IMR-90 (cell line): ENCODE results near the gene INPP5A. TPM values are rescaled to one million over a fixed set of nuclear protein-coding genes. Genes with fewer than 3 reads are reported as not detected.
A peak's percentile ranks its signal among the peaks of the same experiment; 100 is the strongest.

Experiments used
- ATAC-seq: fragments of 200-7000 bp; cut with Tn5 transposase; 2 replicates; pipeline ENCODE4 v1.9.1; 2020; ENCODE audit warnings: low read depth, mild to moderate bottlenecking, moderate library complexity
- BruUV-seq: library from RNA; stranded (reverse); fragments of 400-500 nt; replicated peaks from 2 replicates; lab custom pipeline; 2021; lab: Mats Ljungman, UMichigan
- CTCF ChIA-PET: fragments of 300-600 bp; formaldehyde crosslinking; extraction: SDS; loops from one replicate; lab custom pipeline; 2021; ENCODE audit warnings: antibody characterized with exemption; lab: Yijun Ruan, JAX
- POLR2A ChIA-PET: fragments of 300-600 bp; sonication (Branson Sonifier 250); formaldehyde crosslinking; loops from one replicate; lab custom pipeline; 2022; ENCODE audit warnings: antibody characterized with exemption; ENCODE audit not compliant: unreplicated experiment; lab: Charles Lee
- DNase-seq: peaks from one replicate; pipeline ENCODE4 v3.0.0; 2013
- H2AFZ ChIP-seq: replicated peaks from 2 replicates; pipeline ENCODE3; 2013; ENCODE audit warnings: low read length, mild to moderate bottlenecking; ENCODE audit not compliant: poor library complexity
- H2AK5ac ChIP-seq: 2 replicates; pipeline ENCODE4 v1.6.1; 2013; ENCODE audit warnings: low read depth, low read length, inconsistent platforms
- H2AK9ac ChIP-seq: replicated peaks from 2 replicates; pipeline ENCODE3; 2013; ENCODE audit warnings: mild to moderate bottlenecking, low read depth, low read length, moderate library complexity; ENCODE audit not compliant: poor library complexity
- H2BK120ac ChIP-seq: 2 replicates; pipeline ENCODE4 v1.6.1; 2013; ENCODE audit warnings: low read depth, low read length, inconsistent platforms
- H2BK15ac ChIP-seq: 3 replicates; pipeline ENCODE4 v1.6.1; 2013; ENCODE audit warnings: low read depth, low read length, inconsistent platforms
- H2BK20ac ChIP-seq: 2 replicates; pipeline ENCODE4 v1.6.1; 2013; ENCODE audit warnings: low read depth, mild to moderate bottlenecking, inconsistent platforms, low read length, moderate library complexity
- H2BK5ac ChIP-seq: 2 replicates; pipeline ENCODE4 v1.6.1; 2013; ENCODE audit warnings: mild to moderate bottlenecking, low read depth, low read length, inconsistent platforms; ENCODE audit not compliant: poor library complexity, severe bottlenecking
- H3K14ac ChIP-seq: replicated peaks from 2 replicates; pipeline ENCODE4 v1.6.1; 2013; ENCODE audit warnings: low read depth, low read length, inconsistent platforms
- H3K18ac ChIP-seq: 2 replicates; pipeline ENCODE4 v1.6.1; 2013; ENCODE audit warnings: low read depth, low read length, control low read depth
- H3K23ac ChIP-seq: 2 replicates; pipeline ENCODE4 v1.6.1; 2013; ENCODE audit warnings: low read depth, low read length, inconsistent platforms
- H3K27ac ChIP-seq: 2 replicates; pipeline ENCODE4 v1.5.1; 2013; ENCODE audit warnings: mild to moderate bottlenecking, control low read depth, low read length; ENCODE audit not compliant: insufficient read depth
- H3K27me3 ChIP-seq: 2 replicates; pipeline ENCODE4 v1.6.1; 2013; ENCODE audit warnings: low read length; ENCODE audit not compliant: control insufficient read depth, insufficient read depth
- H3K36me3 ChIP-seq: 2 replicates; pipeline ENCODE4 v1.6.1; 2013; ENCODE audit warnings: low read length, mixed read lengths; ENCODE audit not compliant: control insufficient read depth, insufficient read depth
- H3K4ac ChIP-seq: 2 replicates; pipeline ENCODE4 v1.6.1; 2013; ENCODE audit warnings: low read depth, low read length, inconsistent platforms
- H3K4me1 ChIP-seq: 2 replicates; pipeline ENCODE4 v1.6.1; 2013; ENCODE audit warnings: low read length, mixed read lengths; ENCODE audit not compliant: control insufficient read depth, insufficient read depth
- H3K4me2 ChIP-seq: 2 replicates; pipeline ENCODE4 v1.6.1; 2013; ENCODE audit warnings: low read depth, mild to moderate bottlenecking, control low read depth, low read length, moderate library complexity
- H3K4me3 ChIP-seq: 2 replicates; pipeline ENCODE4 v1.5.1; 2013; ENCODE audit warnings: low read depth, mild to moderate bottlenecking, control low read depth, low read length, moderate library complexity; ENCODE audit not compliant: insufficient read depth
- H3K56ac ChIP-seq: 2 replicates; pipeline ENCODE4 v1.6.1; 2013; ENCODE audit warnings: low read length, inconsistent platforms; ENCODE audit not compliant: insufficient read depth; ENCODE audit errors: extremely low read depth
- H3K79me1 ChIP-seq, 2 experiments: 2 replicates each; pipeline ENCODE4 v1.6.1; 2013; ENCODE audit warnings: low read length in 2 of 2, inconsistent platforms in 1 of 2, low read depth in 1 of 2
- H3K9ac ChIP-seq: 2 replicates; pipeline ENCODE4 v1.6.1; 2013; ENCODE audit warnings: low read depth, low read length, control low read depth
- H3K9me1 ChIP-seq: 2 replicates; pipeline ENCODE4 v1.6.1; 2013; ENCODE audit warnings: low read length, inconsistent platforms; ENCODE audit not compliant: insufficient read depth
- H3K9me3 ChIP-seq: 2 replicates; pipeline ENCODE4 v1.6.1; 2013; ENCODE audit warnings: low read length; ENCODE audit not compliant: control insufficient read depth, insufficient read depth
- H4K20me1 ChIP-seq: 2 replicates; pipeline ENCODE4 v1.6.1; 2013; ENCODE audit warnings: low read length, inconsistent platforms; ENCODE audit not compliant: insufficient read depth
- H4K5ac ChIP-seq: 2 replicates; pipeline ENCODE4 v1.6.1; 2013; ENCODE audit warnings: mild to moderate bottlenecking, low read depth, low read length, control low read depth
- H4K8ac ChIP-seq, 2 experiments: 2 replicates each; pipeline ENCODE4 v1.6.1; 2013; ENCODE audit warnings: low read depth in 2 of 2, low read length in 2 of 2, control low read depth in 1 of 2, inconsistent platforms in 1 of 2
- H4K91ac ChIP-seq: 2 replicates; pipeline ENCODE4 v1.6.1; 2013; ENCODE audit warnings: low read depth, low read length, inconsistent platforms; ENCODE audit not compliant: insufficient read depth
- BHLHE40 ChIP-seq: fragments of 150-350 bp; IDR thresholded peaks from 2 replicates; pipeline ENCODE4 v1.6.1; 2016; ENCODE audit warnings: mild to moderate bottlenecking, low read depth, low read length
- FOS ChIP-seq: fragments of 150-350 bp; IDR thresholded peaks from 2 replicates; pipeline ENCODE4 v1.6.1; 2016; ENCODE audit warnings: low read depth, low read length
- MAFK ChIP-seq: IDR thresholded peaks from 2 replicates; pipeline ENCODE4 v1.6.1; 2012; ENCODE audit warnings: low read depth, low read length, improper control_type of control experiment
- MAZ ChIP-seq: IDR thresholded peaks from 2 replicates; pipeline ENCODE4 v1.6.1; 2012; ENCODE audit warnings: low read depth, mild to moderate bottlenecking, low read length, improper control_type of control experiment, moderate library complexity, borderline replicate concordance
- NFE2L2 ChIP-seq: fragments of 150-350 bp; IDR thresholded peaks from 2 replicates; pipeline ENCODE4 v1.6.1; 2016; ENCODE audit warnings: low read depth, mild to moderate bottlenecking, low read length
- RCOR1 ChIP-seq: IDR thresholded peaks from 2 replicates; pipeline ENCODE4 v1.6.1; 2012; ENCODE audit warnings: mild to moderate bottlenecking, low read length, improper control_type of control experiment; ENCODE audit not compliant: insufficient replicate concordance
- SMC3 ChIP-seq: fragments of 150-350 bp; IDR thresholded peaks from 2 replicates; pipeline ENCODE4 v1.6.1; 2016; ENCODE audit warnings: low read depth, mild to moderate bottlenecking, antibody characterized with exemption, low read length, moderate library complexity
- WGBS, 2 experiments: methylation state at CpG; one replicate each; pipeline versions ENCODE4 v1.1.5 to v1.1.7; 2013; ENCODE audit warnings: missing lambda C conversion rate in 2 of 2; ENCODE audit not compliant: insufficient read length in 1 of 2; ENCODE audit errors: extremely low coverage in 2 of 2; 5-methylcytosine and 5-hydroxymethylcytosine counted together
- dilution Hi-C: fragments of 300-500 bp; cut with HindIII; formaldehyde crosslinking; loops from one replicate; pipeline ENCODE4 v1.14.3; 2018; ENCODE audit warnings: low sequenced_read_pairs; ENCODE audit not compliant: unreplicated experiment
- in situ Hi-C: fragments of 300-500 bp; cut with MboI; formaldehyde crosslinking; loops from 3 replicates; pipeline ENCODE4 v1.14.3; 2019; ENCODE audit warnings: low sequenced_read_pairs, inconsistent platforms, mixed read lengths
- intact Hi-C: fragments of 100-400 bp; cut with micrococcal nuclease; formaldehyde crosslinking; loops from 2 replicates; pipeline ENCODE4 v1.10.0; 2022
- polyA plus RNA-seq, 3 experiments: library from polyadenylated mRNA; depleted of rRNA; stranded (reverse); fragments of >200 nt; gene quantifications; 2 replicates each; pipeline ENCODE4 v1.2.3, GENCODE V29; 2012; ENCODE audit warnings: low replicate concordance in 1 of 3
- total RNA-seq: library from RNA; depleted of rRNA; stranded (reverse); fragments of >200 nt; gene quantifications from 2 replicates; pipeline ENCODE4 v1.2.3, GENCODE V29; 2012
- TF ChIP-seq, protein P1 (sequence below): conservative IDR thresholded peaks from 2 replicates; pipeline ENCODE4 v1.5.1; 2012; ENCODE audit warnings: mild to moderate bottlenecking, low read depth, low read length, improper control_type of control experiment
- TF ChIP-seq, protein P2 (sequence below): fragments of 150-350 bp; IDR thresholded peaks from 2 replicates; pipeline ENCODE4 v1.6.1; 2016; ENCODE audit warnings: low read depth, mild to moderate bottlenecking, low read length, moderate library complexity, borderline replicate concordance

INPP5A gene
- total and polyA plus RNA-seq, 2 of the 4 experiments (the other 2 are of a cell fraction), result 21.4 to 36.7 TPM

DNA sequence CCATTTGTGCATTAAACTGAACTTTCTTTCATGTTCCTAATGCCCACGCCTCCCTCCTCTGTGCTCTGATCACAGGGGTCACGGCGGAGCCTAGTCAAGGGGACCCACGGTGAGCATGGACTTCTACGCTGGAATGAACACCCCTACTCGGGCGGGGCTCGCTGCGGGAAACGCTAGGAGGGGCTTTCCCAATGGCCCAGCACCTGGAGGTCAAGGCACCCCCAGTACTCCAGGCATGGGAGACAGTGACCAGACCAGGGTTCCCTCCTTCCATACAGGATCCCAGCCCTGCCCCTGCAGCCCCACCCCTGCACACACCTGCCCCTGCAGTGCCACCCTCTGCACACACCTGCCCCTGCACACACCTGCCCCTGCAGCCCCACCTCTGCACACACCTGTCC is 275.4 kb downstream of the INPP5A start:
- H2AFZ ChIP-seq, result peak overlapping the region; percentile 58
- no peak overlapping the region for H2BK20ac ChIP-seq
- no peak overlapping the region for H4K8ac ChIP-seq
- no peak overlapping the region for H3K27ac ChIP-seq
- no peaks in the 10 kb centered on the region for H3K9me3 ChIP-seq
- no peak overlapping the region for H2BK15ac ChIP-seq
- H3K14ac ChIP-seq, result no peak overlapping the region
- TF ChIP-seq, protein P1, sequence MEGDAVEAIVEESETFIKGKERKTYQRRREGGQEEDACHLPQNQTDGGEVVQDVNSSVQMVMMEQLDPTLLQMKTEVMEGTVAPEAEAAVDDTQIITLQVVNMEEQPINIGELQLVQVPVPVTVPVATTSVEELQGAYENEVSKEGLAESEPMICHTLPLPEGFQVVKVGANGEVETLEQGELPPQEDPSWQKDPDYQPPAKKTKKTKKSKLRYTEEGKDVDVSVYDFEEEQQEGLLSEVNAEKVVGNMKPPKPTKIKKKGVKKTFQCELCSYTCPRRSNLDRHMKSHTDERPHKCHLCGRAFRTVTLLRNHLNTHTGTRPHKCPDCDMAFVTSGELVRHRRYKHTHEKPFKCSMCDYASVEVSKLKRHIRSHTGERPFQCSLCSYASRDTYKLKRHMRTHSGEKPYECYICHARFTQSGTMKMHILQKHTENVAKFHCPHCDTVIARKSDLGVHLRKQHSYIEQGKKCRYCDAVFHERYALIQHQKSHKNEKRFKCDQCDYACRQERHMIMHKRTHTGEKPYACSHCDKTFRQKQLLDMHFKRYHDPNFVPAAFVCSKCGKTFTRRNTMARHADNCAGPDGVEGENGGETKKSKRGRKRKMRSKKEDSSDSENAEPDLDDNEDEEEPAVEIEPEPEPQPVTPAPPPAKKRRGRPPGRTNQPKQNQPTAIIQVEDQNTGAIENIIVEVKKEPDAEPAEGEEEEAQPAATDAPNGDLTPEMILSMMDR, result no peak
- no peak for TF ChIP-seq SMC3
- no peak for TF ChIP-seq NFE2L2
- TF ChIP-seq MAZ, result no peak
- no peak for TF ChIP-seq MAFK
- no peak for TF ChIP-seq BHLHE40
- no peak for TF ChIP-seq FOS
- no peak for TF ChIP-seq RCOR1
- TF ChIP-seq, protein P2, sequence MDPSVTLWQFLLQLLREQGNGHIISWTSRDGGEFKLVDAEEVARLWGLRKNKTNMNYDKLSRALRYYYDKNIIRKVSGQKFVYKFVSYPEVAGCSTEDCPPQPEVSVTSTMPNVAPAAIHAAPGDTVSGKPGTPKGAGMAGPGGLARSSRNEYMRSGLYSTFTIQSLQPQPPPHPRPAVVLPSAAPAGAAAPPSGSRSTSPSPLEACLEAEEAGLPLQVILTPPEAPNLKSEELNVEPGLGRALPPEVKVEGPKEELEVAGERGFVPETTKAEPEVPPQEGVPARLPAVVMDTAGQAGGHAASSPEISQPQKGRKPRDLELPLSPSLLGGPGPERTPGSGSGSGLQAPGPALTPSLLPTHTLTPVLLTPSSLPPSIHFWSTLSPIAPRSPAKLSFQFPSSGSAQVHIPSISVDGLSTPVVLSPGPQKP, result no peak
- CTCF ChIA-PET, result no interaction called here
- H2BK5ac ChIP-seq, result no peak overlapping the region
- no peak overlapping the region for H3K23ac ChIP-seq
- no peak overlapping the region for H4K91ac ChIP-seq
- no peaks in the 10 kb centered on the region for H3K9me1 ChIP-seq
- H3K56ac ChIP-seq, result no peak overlapping the region
- H3K4me2 ChIP-seq, result no peak overlapping the region
- dilution Hi-C loops, result no loop called here
- no peak for ATAC-seq
- no peak overlapping the region for H2AK5ac ChIP-seq
- WGBS, 2 experiments, result 60% methylated on average over 2 of the region's 10 CpGs; no CpG with 5 or more reads in 1 of the 2 experiments
- no peak overlapping the region for H3K18ac ChIP-seq
- no peak for DNase-seq
- no peak overlapping the region for H3K4ac ChIP-seq
- no TSS peak for BruUV-seq
- H3K9ac ChIP-seq, result no peak overlapping the region
- H3K4me1 ChIP-seq, result no peaks in the 10 kb centered on the region
- no peaks in the 10 kb centered on the region for H4K20me1 ChIP-seq
- H2AK9ac ChIP-seq, result no peak overlapping the region
- intact Hi-C loops, result no loop called here
- in situ Hi-C loops, result no loop called here
- H3K4me3 ChIP-seq, result no peak overlapping the region
- H3K27me3 ChIP-seq, result peaks cover 20% of the 10 kb centered on the region
- POLR2A ChIA-PET, result no interaction called here
- H3K36me3 ChIP-seq, result no peaks in the 10 kb centered on the region
- H2BK120ac ChIP-seq, result no peak overlapping the region
- no peaks in the 10 kb centered on the region for H3K79me1 ChIP-seq
- no peak overlapping the region for H4K5ac ChIP-seq
